Neural cell (in vitro differentiated cells): ENCODE data around the gene HBEGF. TPM values are rescaled to one million over a fixed set of nuclear protein-coding genes. Genes with fewer than 3 reads are reported as not detected.

Source experiments
- H2AFZ ChIP-seq: fragments of 200-600, 300-800 bp; sonication (generic), shearing (Covaris generic); 2 replicates; pipeline ENCODE4 v1.6.0; 2014; ENCODE audit warnings: low read depth, mild to moderate bottlenecking, antibody characterized with exemption, low read length, moderate library complexity
- H3F3A ChIP-seq: fragments of 200-600 bp; shearing (Covaris generic); 2 replicates; pipeline ENCODE4 v1.6.1; 2016; ENCODE audit warnings: mild to moderate bottlenecking, moderate library complexity, mixed read lengths, antibody characterized with exemption, low read length; ENCODE audit not compliant: insufficient read depth, poor library complexity, severe bottlenecking
- H3K27ac ChIP-seq: fragments of 200-600, 300-800 bp; sonication (generic), shearing (Covaris generic); 2 replicates; pipeline ENCODE4 v1.5.1; 2014; ENCODE audit warnings: mild to moderate bottlenecking, low read length, moderate library complexity
- H3K27me3 ChIP-seq: fragments of 300-800, 200-600 bp; sonication (generic), shearing (Covaris generic); 2 replicates; pipeline ENCODE4 v1.6.0; 2014; ENCODE audit warnings: mild to moderate bottlenecking, low read depth, low read length, moderate library complexity; ENCODE audit not compliant: insufficient read depth
- H3K36me3 ChIP-seq: fragments of 300-800, 200-600 bp; sonication (generic), shearing (Covaris generic); 2 replicates; pipeline ENCODE4 v1.5.1; 2014; ENCODE audit warnings: mild to moderate bottlenecking, antibody characterized with exemption, low read length, moderate library complexity; ENCODE audit not compliant: insufficient read depth
- H3K4me2 ChIP-seq: fragments of 300-800, 200-600 bp; sonication (generic), shearing (Covaris generic); 2 replicates; pipeline ENCODE4 v1.6.0; 2014; ENCODE audit warnings: mild to moderate bottlenecking, low read length
- H3K4me3 ChIP-seq: fragments of 300-800, 200-600 bp; sonication (generic), shearing (Covaris generic); 2 replicates; pipeline ENCODE4 v1.5.1; 2014; ENCODE audit warnings: mild to moderate bottlenecking, low read length, moderate library complexity
- H3K79me2 ChIP-seq: fragments of 200-600 bp; shearing (Covaris generic); replicated peaks from 2 replicates; pipeline ENCODE4 v1.6.0; 2014; ENCODE audit warnings: mild to moderate bottlenecking, low read length, moderate library complexity; ENCODE audit not compliant: insufficient read depth
- H3K9ac ChIP-seq: fragments of 300-800, 200-600 bp; sonication (generic), shearing (Covaris generic); 2 replicates; pipeline ENCODE4 v1.6.1; 2016; ENCODE audit warnings: mild to moderate bottlenecking, low read length, mixed read lengths
- H3K9me2 ChIP-seq: fragments of 200-600 bp; shearing (Covaris generic); 2 replicates; pipeline ENCODE4 v1.6.1; 2016; ENCODE audit warnings: mild to moderate bottlenecking, low read length, mixed read lengths; ENCODE audit not compliant: insufficient read depth
- H3K9me3 ChIP-seq: fragments of 200-600, 300-800 bp; sonication (generic), shearing (Covaris generic); 2 replicates; pipeline ENCODE4 v1.6.1; 2016; ENCODE audit warnings: mild to moderate bottlenecking, mixed run types, low read length, moderate library complexity, mixed read lengths
- H4K20me1 ChIP-seq: fragments of 200-600 bp; shearing (Covaris generic); 2 replicates; pipeline ENCODE4 v1.6.1; 2016; ENCODE audit warnings: mild to moderate bottlenecking, mixed run types; ENCODE audit not compliant: insufficient read depth
- EP300 ChIP-seq: fragments of 450-650 bp; conservative IDR thresholded peaks from 2 replicates; pipeline ENCODE4 v1.6.1; 2014; ENCODE audit warnings: antibody characterized with exemption, mild to moderate bottlenecking, moderate library complexity; ENCODE audit not compliant: poor library complexity, severe bottlenecking
- EZH2 ChIP-seq: fragments of 200-600, 300-800 bp; shearing (Covaris generic), sonication (generic); IDR thresholded peaks from 2 replicates; pipeline ENCODE4 v1.6.1; 2014; ENCODE audit warnings: antibody characterized with exemption, low read length, borderline replicate concordance, mild to moderate bottlenecking; ENCODE audit not compliant: insufficient read depth, poor library complexity, severe bottlenecking
- MXI1 ChIP-seq: fragments of 450-650 bp; conservative IDR thresholded peaks from 2 replicates; pipeline ENCODE4 v1.6.1; 2014; ENCODE audit warnings: antibody characterized with exemption, mild to moderate bottlenecking; ENCODE audit not compliant: poor library complexity, severe bottlenecking
- POLR2AphosphoS5 ChIP-seq: IDR thresholded peaks from 2 replicates; pipeline ENCODE4 v1.6.1; 2012
- RAD21 ChIP-seq: fragments of 450-650 bp; conservative IDR thresholded peaks from 2 replicates; pipeline ENCODE4 v1.6.1; 2014; ENCODE audit warnings: antibody characterized with exemption, mild to moderate bottlenecking, moderate library complexity
- REST ChIP-seq: IDR thresholded peaks from 2 replicates; pipeline ENCODE4 v1.6.1; 2012; ENCODE audit warnings: borderline replicate concordance
- SMC3 ChIP-seq: fragments of 450-650 bp; conservative IDR thresholded peaks from 2 replicates; pipeline ENCODE4 v1.6.1; 2014; ENCODE audit warnings: antibody characterized with exemption, mild to moderate bottlenecking, moderate library complexity; ENCODE audit not compliant: poor library complexity
- TAF1 ChIP-seq: IDR thresholded peaks from 2 replicates; pipeline ENCODE4 v1.6.1; 2012; ENCODE audit warnings: low read depth
- polyA plus RNA-seq: library from polyadenylated mRNA; depleted of rRNA; stranded (reverse); fragments of >200 nt; gene quantifications from 2 replicates; pipeline ENCODE4 v1.2.3, GENCODE V29; 2014
- TF ChIP-seq, protein P1 (sequence below): fragments of 450-650 bp; IDR thresholded peaks from 2 replicates; pipeline ENCODE4 v1.5.1; 2014; ENCODE audit warnings: antibody characterized with exemption, mild to moderate bottlenecking, moderate library complexity; ENCODE audit not compliant: poor library complexity, severe bottlenecking

HBEGF gene
- polyA plus RNA-seq, 1 donor from 2014 or later = 9.8 TPM

DNA sequence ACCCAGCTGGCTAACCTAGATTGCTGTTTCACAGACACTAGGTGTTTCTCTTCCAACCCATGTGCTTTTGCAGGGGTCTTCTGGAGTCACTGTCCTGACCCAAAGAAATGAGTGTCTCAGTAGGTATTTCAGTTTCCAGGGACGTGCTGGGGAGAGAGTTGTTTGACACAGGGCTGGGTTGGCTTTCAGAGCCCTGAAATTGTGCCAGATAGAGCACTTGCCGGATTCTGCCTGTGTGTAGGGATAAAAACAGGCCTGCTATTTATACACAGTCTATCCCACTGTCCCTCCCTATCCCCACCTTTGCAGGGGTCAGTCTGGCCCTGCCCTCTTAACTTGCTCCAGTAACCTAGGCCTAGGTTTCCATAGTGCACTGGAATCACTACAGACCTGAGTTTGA lies 957 bp upstream of the HBEGF start:
- TF ChIP-seq REST (no peak), RAD21 (no peak), EP300 (no peak), MXI1 (no peak), POLR2AphosphoS5 (no peak), SMC3 (no peak), TAF1 (no peak), EZH2 (no peak)
- TF ChIP-seq, protein P1, sequence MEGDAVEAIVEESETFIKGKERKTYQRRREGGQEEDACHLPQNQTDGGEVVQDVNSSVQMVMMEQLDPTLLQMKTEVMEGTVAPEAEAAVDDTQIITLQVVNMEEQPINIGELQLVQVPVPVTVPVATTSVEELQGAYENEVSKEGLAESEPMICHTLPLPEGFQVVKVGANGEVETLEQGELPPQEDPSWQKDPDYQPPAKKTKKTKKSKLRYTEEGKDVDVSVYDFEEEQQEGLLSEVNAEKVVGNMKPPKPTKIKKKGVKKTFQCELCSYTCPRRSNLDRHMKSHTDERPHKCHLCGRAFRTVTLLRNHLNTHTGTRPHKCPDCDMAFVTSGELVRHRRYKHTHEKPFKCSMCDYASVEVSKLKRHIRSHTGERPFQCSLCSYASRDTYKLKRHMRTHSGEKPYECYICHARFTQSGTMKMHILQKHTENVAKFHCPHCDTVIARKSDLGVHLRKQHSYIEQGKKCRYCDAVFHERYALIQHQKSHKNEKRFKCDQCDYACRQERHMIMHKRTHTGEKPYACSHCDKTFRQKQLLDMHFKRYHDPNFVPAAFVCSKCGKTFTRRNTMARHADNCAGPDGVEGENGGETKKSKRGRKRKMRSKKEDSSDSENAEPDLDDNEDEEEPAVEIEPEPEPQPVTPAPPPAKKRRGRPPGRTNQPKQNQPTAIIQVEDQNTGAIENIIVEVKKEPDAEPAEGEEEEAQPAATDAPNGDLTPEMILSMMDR = no peak
- no peak overlapping the region for H3K27ac ChIP-seq
- H2AFZ ChIP-seq = no peak overlapping the region
- H3K9me3 ChIP-seq = no peaks in the 10 kb centered on the region
- no peaks in the 10 kb centered on the region for H3F3A ChIP-seq
- no peaks in the 10 kb centered on the region for H3K27me3 ChIP-seq
- peak overlapping the region; percentile 92 for H3K4me3 ChIP-seq
- H3K9me2 ChIP-seq = no peaks in the 10 kb centered on the region
- H3K79me2 ChIP-seq = no peaks in the 10 kb centered on the region
- peak overlapping the region; percentile 23 for H3K4me2 ChIP-seq
- H3K9ac ChIP-seq = no peak overlapping the region
- no peaks in the 10 kb centered on the region for H4K20me1 ChIP-seq
- no peaks in the 10 kb centered on the region for H3K36me3 ChIP-seq

- Histone ChIP-seq H3K4me2 (peak overlapping the region; percentile 35), H4K20me1 (no peaks in the 10 kb centered on the region), H3K9me2 (no peaks in the 10 kb centered on the region), H3K9ac (peak overlapping the region; percentile 63), H2AFZ (peak overlapping the region; percentile 73), H3K4me3 (peak overlapping the region; percentile 92), H3K79me2 (no peaks in the 10 kb centered on the region), H3F3A (no peaks in the 10 kb centered on the region), H3K27ac (no peak overlapping the region), H3K27me3 (no peaks in the 10 kb centered on the region), H3K36me3 (no peaks in the 10 kb centered on the region), H3K9me3 (no peaks in the 10 kb centered on the region)
- TF ChIP-seq, protein P1 = peak; percentile 30
- no peak for TF ChIP-seq TAF1
- no peak for TF ChIP-seq POLR2AphosphoS5
These were observed 470 bp downstream of the HBEGF start for GRCh38 chr5:140345919-140346347.
